Measurements from ENCODE around the gene ENO2.
"Not testable (repeated sequence)": the region's sequence is repeated elsewhere in the genome, so short reads cannot be mapped to it uniquely, and the experiment has no call there.

The ENO2 gene

GRCh38 chr12:6886206-6886999, 28.0 kb upstream of the ENO2 start:
- DNase-seq, result not testable (repeated sequence)

GRCh38 chr12:6887460-6887859, 26.9 kb upstream of the ENO2 start:
- DNase-seq, result no peak

GRCh38 chr12:6888360-6888759, 26.0 kb upstream of the ENO2 start:
- DNase-seq, result no peak

GRCh38 chr12:6888794-6889193, 25.6 kb upstream of the ENO2 start:
- DNase-seq, result not testable (repeated sequence)

GRCh38 chr12:6889775-6890573, 24.4 kb upstream of the ENO2 start:
- not testable (repeated sequence) for DNase-seq

- DNase-seq, result peak; percentile 98
These were observed 23.4 kb upstream of the ENO2 start for GRCh38 chr12:6890789-6891645.

GRCh38 chr12:6891646-6892001, 22.8 kb upstream of the ENO2 start:
- peak; percentile 67 for DNase-seq

- not testable (repeated sequence) for DNase-seq
These were observed 21.7 kb upstream of the ENO2 start for GRCh38 chr12:6892683-6893082.

- no peak for DNase-seq
These were observed 20.1 kb upstream of the ENO2 start for GRCh38 chr12:6894321-6894720.

GRCh38 chr12:6896846-6897435, 17.4 kb upstream of the ENO2 start:
- DNase-seq, result no peak

GRCh38 chr12:6899427-6899826, 15.0 kb upstream of the ENO2 start:
- DNase-seq, result no peak

- DNase-seq, result no peak
These were observed 14.4 kb upstream of the ENO2 start for GRCh38 chr12:6899837-6900519.

- no peak for DNase-seq
These were observed 11.9 kb upstream of the ENO2 start for GRCh38 chr12:6902448-6902847.

- no peak for DNase-seq
These were observed 10.7 kb upstream of the ENO2 start for GRCh38 chr12:6903722-6904121.

GRCh38 chr12:6904280-6905276, 9.8 kb upstream of the ENO2 start, which contains the start of gene LRRC23:
Gene LRRC23, plus strand, starts transcription at chr12:6904822. Its CDS starts 812 bp downstream, at chr12:6905634.
- peak; percentile 98 for DNase-seq

GRCh38 chr12:6905414-6906040, 8.9 kb upstream of the ENO2 start:
- DNase-seq, result no peak

- DNase-seq, result not testable (repeated sequence)
These were observed 6.2 kb upstream of the ENO2 start for GRCh38 chr12:6908141-6908540.

GRCh38 chr12:6909421-6910145, 4.8 kb upstream of the ENO2 start:
- DNase-seq, result no peak

- DNase-seq, result no peak
These were observed 2.0 kb upstream of the ENO2 start for GRCh38 chr12:6912164-6912935.

Data from activated CD8-positive, alpha-beta memory T cell treated with anti-CD3 and anti-CD28 coated beads for 24 hours (primary cell).